HG02610 (cell line): ENCODE results near the gene MYLK4.

Source experiments
- ATAC-seq: cut with Tn5 transposase; IDR thresholded peaks from one replicate; pipeline ENCODE4 v1.9.1; 2021; ENCODE audit warnings: mild to moderate bottlenecking, moderate library complexity; ENCODE audit not compliant: unreplicated experiment

Gene MYLK4

GRCh38 chr6:2750832-2751231, at the start of gene MYLK4:
MYLK4 (minus strand) TSS chr6:2750922; CDS start chr6:2749294, 1,628 bp downstream.
- ATAC-seq = no peak

GRCh38 chr6:2799936-2800527, 49.3 kb upstream of the MYLK4 start:
- no peak for ATAC-seq

GRCh38 chr6:2798586-2799134, 47.9 kb upstream of the MYLK4 start:
- ATAC-seq = no peak

GRCh38 chr6:2797564-2798031, 46.9 kb upstream of the MYLK4 start:
- ATAC-seq = no peak

GRCh38 chr6:2796861-2797260, 46.1 kb upstream of the MYLK4 start:
- ATAC-seq = no peak

- no peak for ATAC-seq
Measured at GRCh38 chr6:2795956-2796355, 45.2 kb upstream of the MYLK4 start.

- ATAC-seq = no peak
Measured at GRCh38 chr6:2795162-2795561, 44.4 kb upstream of the MYLK4 start.

GRCh38 chr6:2794171-2794730, 43.5 kb upstream of the MYLK4 start:
- no peak for ATAC-seq

- ATAC-seq = no peak
Measured at GRCh38 chr6:2793534-2794151, 42.9 kb upstream of the MYLK4 start.

GRCh38 chr6:2792330-2793110, 41.8 kb upstream of the MYLK4 start:
- ATAC-seq = no peak

- ATAC-seq = no peak
Measured at GRCh38 chr6:2791450-2791974, 40.8 kb upstream of the MYLK4 start.

GRCh38 chr6:2790588-2791449, 40.1 kb upstream of the MYLK4 start:
- peak; percentile 53 for ATAC-seq

GRCh38 chr6:2786269-2786668, 35.5 kb upstream of the MYLK4 start:
- no peak for ATAC-seq

GRCh38 chr6:2784930-2785329, 34.2 kb upstream of the MYLK4 start:
- ATAC-seq = no peak

GRCh38 chr6:2784061-2784460, 33.3 kb upstream of the MYLK4 start:
- no peak for ATAC-seq

- no peak for ATAC-seq
Measured at GRCh38 chr6:2783188-2783963, 32.7 kb upstream of the MYLK4 start.

- ATAC-seq = no peak
Measured at GRCh38 chr6:2782825-2783187, 32.1 kb upstream of the MYLK4 start.

GRCh38 chr6:2782356-2782708, 31.6 kb upstream of the MYLK4 start:
- ATAC-seq = no peak

GRCh38 chr6:2781685-2782355, 31.1 kb upstream of the MYLK4 start:
- no peak for ATAC-seq
